Endothelial cell of umbilical vein (primary cell): ENCODE measurements around the gene AGAP3. TPM values are rescaled to one million over a fixed set of nuclear protein-coding genes. Genes with fewer than 3 reads are reported as not detected.

ENCODE experiments used
- BruUV-seq: library from RNA; stranded (reverse); fragments of 400-500 nt; replicated peaks from 2 replicates; lab custom pipeline; 2021; lab: Mats Ljungman, UMichigan
- CTCF ChIA-PET: fragments of 300-600, 350-600 bp; sonication (Branson Sonifier 250); formaldehyde crosslinking; loops from one replicate; lab custom pipeline; 2021; ENCODE audit warnings: antibody characterized with exemption, inconsistent platforms; lab: Charles Lee
- POLR2A ChIA-PET: fragments of 300-600, 350-600 bp; sonication (Branson Sonifier 250); formaldehyde crosslinking; loops from one replicate; lab custom pipeline; 2021; ENCODE audit warnings: antibody characterized with exemption, inconsistent platforms; lab: Charles Lee
- DNase-seq: peaks from one replicate; pipeline ENCODE4 v3.0.0-alpha.2; 2011; ENCODE audit warnings: low read depth, low spot score
- FAIRE-seq: peaks from 2 replicates; lab custom pipeline; 2011; peaks lifted over from hg19 to GRCh38; lab: Jason Lieb, UNC
- H2AFZ ChIP-seq: 2 replicates; pipeline ENCODE4 v1.6.0; 2012; ENCODE audit warnings: low read depth, low read length, control low read depth, inconsistent platforms
- H3K27ac ChIP-seq: 2 replicates; pipeline ENCODE4 v1.5.1; 2011; ENCODE audit warnings: low read depth, mild to moderate bottlenecking, control low read depth, low read length, moderate library complexity; ENCODE audit not compliant: insufficient read depth
- H3K27me3 ChIP-seq, 2 experiments: 2 replicates each; pipeline versions ENCODE4 v1.6.0 to v1.6.1; 2011; ENCODE audit warnings: low read length in 2 of 2, mixed read lengths in 1 of 2; ENCODE audit not compliant: control insufficient read depth in 2 of 2, insufficient read depth in 2 of 2
- H3K36me3 ChIP-seq, 2 experiments: 2 replicates in 1 of 2; 3 replicates in 1 of 2; pipeline ENCODE4 v1.5.1; 2011; ENCODE audit warnings: low read length in 2 of 2, mild to moderate bottlenecking in 1 of 2, moderate library complexity in 1 of 2; ENCODE audit not compliant: control insufficient read depth in 2 of 2, insufficient read depth in 2 of 2; ENCODE audit errors: extremely low read depth in 1 of 2
- H3K4me1 ChIP-seq: 3 replicates; pipeline ENCODE4 v1.5.1; 2011; ENCODE audit warnings: mild to moderate bottlenecking, low read length; ENCODE audit not compliant: control insufficient read depth, insufficient read depth; ENCODE audit errors: extremely low read depth
- H3K4me2 ChIP-seq: 2 replicates; pipeline ENCODE4 v1.6.1; 2011; ENCODE audit warnings: low read length, control low read depth, mixed read lengths; ENCODE audit not compliant: insufficient read depth
- H3K4me3 ChIP-seq, 3 experiments: fragments of 200-600 bp in 1 of 3; sonication (generic), shearing (Covaris generic) in 1 of 3; replicated peaks in 1 of 3; 2 replicates each; pipeline ENCODE4 v1.5.1; 2011 to 2016; ENCODE audit warnings: control low read depth in 3 of 3, low read length in 3 of 3, mild to moderate bottlenecking in 2 of 3, inconsistent platforms in 1 of 3, low read depth in 1 of 3, moderate library complexity in 1 of 3; ENCODE audit not compliant: insufficient read depth in 1 of 3
- H3K79me2 ChIP-seq: 2 replicates; pipeline ENCODE4 v1.6.0; 2012; ENCODE audit warnings: low read length, inconsistent platforms; ENCODE audit not compliant: control insufficient read depth, insufficient read depth
- H3K9ac ChIP-seq: replicated peaks from 2 replicates; pipeline ENCODE3; 2011; ENCODE audit warnings: low read length, control low read depth; ENCODE audit not compliant: insufficient read depth; ENCODE audit errors: extremely low read depth
- H3K9me1 ChIP-seq: replicated peaks from 3 replicates; pipeline ENCODE4 v1.6.0; 2011; ENCODE audit warnings: mild to moderate bottlenecking, low read length; ENCODE audit not compliant: control insufficient read depth, insufficient read depth; ENCODE audit errors: extremely low read depth
- H3K9me3 ChIP-seq: replicated peaks from 2 replicates; pipeline ENCODE4 v1.5.1; 2012; ENCODE audit warnings: low read length, inconsistent platforms; ENCODE audit not compliant: control insufficient read depth, insufficient read depth
- H4K20me1 ChIP-seq: replicated peaks from 2 replicates; pipeline ENCODE3; 2011; ENCODE audit warnings: mild to moderate bottlenecking, low read length; ENCODE audit not compliant: control insufficient read depth, insufficient read depth; ENCODE audit errors: extremely low read depth
- EZH2 ChIP-seq: IDR thresholded peaks from 2 replicates; pipeline ENCODE4 v1.6.1; 2012; ENCODE audit warnings: borderline replicate concordance, low read depth, mild to moderate bottlenecking, moderate library complexity, low read length, inconsistent platforms; ENCODE audit not compliant: severe bottlenecking
- FOS ChIP-seq: IDR thresholded peaks from 2 replicates; pipeline ENCODE4 v1.6.1; 2011; ENCODE audit warnings: mild to moderate bottlenecking, low read length, moderate library complexity, borderline replicate concordance; ENCODE audit not compliant: insufficient read depth
- GATA2 ChIP-seq: IDR thresholded peaks from 2 replicates; pipeline ENCODE4 v1.7.0; 2011; ENCODE audit warnings: low read depth, mild to moderate bottlenecking, moderate library complexity, mixed read lengths, low read length; ENCODE audit not compliant: insufficient read length, insufficient read depth
- JUN ChIP-seq: IDR thresholded peaks from 2 replicates; pipeline ENCODE4 v1.6.1; 2011; ENCODE audit warnings: borderline replicate concordance, low read depth; ENCODE audit not compliant: insufficient read length, insufficient read depth
- MYC ChIP-seq: IDR thresholded peaks from one replicate; pipeline ENCODE4 v1.6.1; 2011; ENCODE audit warnings: mild to moderate bottlenecking, low read depth, low read length
- POLR2A ChIP-seq: IDR thresholded peaks from 2 replicates; pipeline ENCODE4 v1.6.1; 2012; ENCODE audit warnings: low read depth, mild to moderate bottlenecking, control low read depth, low read length
- POLR2AphosphoS5 ChIP-seq: IDR thresholded peaks from 2 replicates; pipeline ENCODE4 v1.6.1; 2012; ENCODE audit warnings: low read depth, mild to moderate bottlenecking, control low read depth, low read length, moderate library complexity; ENCODE audit not compliant: insufficient read depth
- dilution Hi-C: fragments of 300-500 bp; cut with MboI; formaldehyde crosslinking; loops from one replicate; pipeline ENCODE4 v1.15.0; 2019; ENCODE audit warnings: low sequenced_read_pairs; ENCODE audit not compliant: extremely low pct_ligation_motif_present
- intact Hi-C: fragments of 100-400 bp; cut with micrococcal nuclease; formaldehyde crosslinking; loops from one replicate; pipeline ENCODE4 v1.10.0; 2022
- polyA plus RNA-seq, 4 experiments: library from polyadenylated mRNA; depleted of rRNA in 3 of 4; stranded (reverse) in 3 of 4; unstranded in 1 of 4; fragments of >200 nt; gene quantifications; 2 replicates each; pipeline versions ENCODE4 v1.2.1 to v1.2.3, GENCODE V29; 2011 to 2012; ENCODE audit warnings: missing spikeins in 1 of 4
- total RNA-seq: library from RNA; stranded (reverse); gene quantifications from 2 replicates; pipeline ENCODE4 v1.2.3, GENCODE V29; 2021
- TF ChIP-seq, protein P1 (sequence below), 2 donors: IDR thresholded peaks; 1 replicate in 1 of 2; 2 replicates in 1 of 2; pipeline ENCODE4 v1.5.1; 2011; ENCODE audit warnings: low read length in 2 of 2, mild to moderate bottlenecking in 2 of 2, moderate library complexity in 2 of 2, control low read depth in 1 of 2, inconsistent platforms in 1 of 2, low read depth in 1 of 2; ENCODE audit not compliant: insufficient read depth in 1 of 2; ENCODE audit errors: extremely low read depth in 1 of 2
- TF ChIP-seq, protein P2 (sequence below): IDR thresholded peaks from 2 replicates; pipeline ENCODE4 v1.6.1; 2011; ENCODE audit not compliant: insufficient read depth, insufficient read length

The AGAP3 gene
- total and polyA plus RNA-seq, 2 donors (not counting 3 experiments of a cell fraction or from before 2014, with no cell fraction given), result 171 to 174 TPM

DNA sequence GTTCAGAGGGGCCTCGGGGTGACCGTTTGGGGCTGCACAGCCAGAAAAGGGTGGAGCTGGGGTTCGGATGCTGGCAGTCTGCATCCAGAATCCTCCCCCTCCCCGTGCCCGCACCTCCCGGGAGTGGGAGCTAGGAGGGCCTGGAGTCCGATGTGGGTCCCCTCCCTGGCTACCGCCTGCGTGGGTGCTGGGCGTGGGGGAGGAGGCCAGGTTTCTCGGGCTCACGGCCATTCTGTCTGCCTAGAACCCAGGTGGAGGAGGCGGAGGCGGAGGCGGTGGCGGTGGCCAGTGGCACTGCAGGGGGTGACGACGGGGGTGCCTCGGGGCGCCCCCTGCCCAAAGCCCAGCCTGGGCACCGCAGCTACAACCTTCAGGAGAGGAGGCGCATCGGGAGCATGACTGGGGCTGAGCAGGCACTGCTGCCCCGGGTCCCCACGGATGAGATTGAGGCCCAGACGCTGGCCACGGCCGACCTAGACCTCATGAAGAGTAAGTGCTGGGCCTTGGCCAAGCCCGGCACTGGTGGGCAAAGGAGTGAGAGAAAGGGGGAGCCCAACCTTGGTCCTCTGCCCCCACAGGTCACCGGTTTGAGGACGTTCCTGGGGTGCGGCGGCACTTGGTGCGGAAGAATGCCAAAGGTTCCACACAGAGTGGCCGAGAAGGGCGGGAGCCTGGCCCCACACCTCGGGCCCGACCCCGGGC lies 19.9 kb upstream of the AGAP3 start:
- Histone ChIP-seq H2AFZ (no peak overlapping the region), H4K20me1 (no peaks in the 10 kb centered on the region), H3K9me3 (no peaks in the 10 kb centered on the region), H3K79me2 (peaks cover 16% of the 10 kb centered on the region), H3K9ac (no peak overlapping the region), H3K36me3 (peaks cover 18 to 62% of the 10 kb centered on the region in 2 experiments), H3K4me3 (no peak overlapping the region), H3K4me2 (no peak overlapping the region), H3K27ac (no peak overlapping the region), H3K9me1 (no peaks in the 10 kb centered on the region), H3K27me3 (no peaks in the 10 kb centered on the region), H3K4me1 (peaks cover under 1% of the 10 kb centered on the region)
- dilution Hi-C loops (no loop called here), intact Hi-C loops (no loop called here)
- DNase-seq, result no peak
- ChIA-PET CTCF (no interaction called here), POLR2A (interaction anchor here (1.8 kb wide), 1 partner anchor 14 kb away, joined by 7 read pairs; the partner anchor contains the start of gene FASTK)
- BruUV-seq, result no TSS peak
- TF ChIP-seq MYC, result no peak
- no peak for TF ChIP-seq GATA2
- TF ChIP-seq FOS, result no peak
- no peak for TF ChIP-seq POLR2A
- TF ChIP-seq, protein P1, sequence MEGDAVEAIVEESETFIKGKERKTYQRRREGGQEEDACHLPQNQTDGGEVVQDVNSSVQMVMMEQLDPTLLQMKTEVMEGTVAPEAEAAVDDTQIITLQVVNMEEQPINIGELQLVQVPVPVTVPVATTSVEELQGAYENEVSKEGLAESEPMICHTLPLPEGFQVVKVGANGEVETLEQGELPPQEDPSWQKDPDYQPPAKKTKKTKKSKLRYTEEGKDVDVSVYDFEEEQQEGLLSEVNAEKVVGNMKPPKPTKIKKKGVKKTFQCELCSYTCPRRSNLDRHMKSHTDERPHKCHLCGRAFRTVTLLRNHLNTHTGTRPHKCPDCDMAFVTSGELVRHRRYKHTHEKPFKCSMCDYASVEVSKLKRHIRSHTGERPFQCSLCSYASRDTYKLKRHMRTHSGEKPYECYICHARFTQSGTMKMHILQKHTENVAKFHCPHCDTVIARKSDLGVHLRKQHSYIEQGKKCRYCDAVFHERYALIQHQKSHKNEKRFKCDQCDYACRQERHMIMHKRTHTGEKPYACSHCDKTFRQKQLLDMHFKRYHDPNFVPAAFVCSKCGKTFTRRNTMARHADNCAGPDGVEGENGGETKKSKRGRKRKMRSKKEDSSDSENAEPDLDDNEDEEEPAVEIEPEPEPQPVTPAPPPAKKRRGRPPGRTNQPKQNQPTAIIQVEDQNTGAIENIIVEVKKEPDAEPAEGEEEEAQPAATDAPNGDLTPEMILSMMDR (IDR thresholded peaks at IDR 0.05; ENCODE audit: extremely low read depth in 1 of 2, insufficient read depth in 1 of 2, low read depth in 1 of 2, low read length in 2 of 2), result no peak
- no peak for TF ChIP-seq POLR2AphosphoS5
- TF ChIP-seq, protein P2, sequence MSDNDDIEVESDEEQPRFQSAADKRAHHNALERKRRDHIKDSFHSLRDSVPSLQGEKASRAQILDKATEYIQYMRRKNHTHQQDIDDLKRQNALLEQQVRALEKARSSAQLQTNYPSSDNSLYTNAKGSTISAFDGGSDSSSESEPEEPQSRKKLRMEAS, result no peak
- TF ChIP-seq EZH2, result no peak
- no peak for TF ChIP-seq JUN
- FAIRE-seq, result no peak
